Measurements from ENCODE around the gene TTC39A.

The TTC39A gene

DNA sequence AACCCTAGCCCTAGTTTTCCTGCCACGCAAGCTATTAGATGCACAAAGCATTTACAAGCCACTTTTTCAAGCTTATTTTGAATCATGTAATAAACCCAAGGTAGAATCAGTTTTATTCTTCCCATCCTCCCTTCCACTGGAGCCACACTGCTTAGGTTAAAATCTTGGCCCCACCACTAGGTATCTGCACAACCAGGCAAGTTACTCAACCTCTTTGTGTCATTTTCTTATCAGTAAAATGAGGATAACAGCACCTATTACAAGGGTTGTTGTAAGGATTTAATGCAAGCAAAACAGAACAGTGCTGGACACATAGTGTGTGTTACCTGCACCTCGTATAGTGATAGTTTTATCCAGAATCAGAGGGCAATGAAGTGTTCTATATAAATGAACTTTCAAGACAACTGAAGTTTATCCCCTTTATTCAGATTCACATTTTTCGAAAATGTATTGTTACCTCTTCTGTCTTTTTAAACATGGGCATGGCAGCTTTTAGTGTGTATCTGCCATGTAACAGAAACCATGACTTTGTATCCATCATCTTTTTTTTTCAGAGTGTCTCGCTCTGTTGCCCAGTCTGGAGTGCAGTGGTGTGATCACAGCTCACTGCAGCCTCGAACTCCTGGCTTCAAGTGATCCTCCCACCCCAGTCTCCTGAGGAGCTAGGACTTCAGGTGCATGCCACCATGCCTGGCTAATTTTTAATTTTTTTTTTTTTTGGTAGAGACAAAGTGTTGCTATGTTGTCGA is 17.2 kb upstream of the TTC39A start:
- TF ChIP-seq, protein P1, sequence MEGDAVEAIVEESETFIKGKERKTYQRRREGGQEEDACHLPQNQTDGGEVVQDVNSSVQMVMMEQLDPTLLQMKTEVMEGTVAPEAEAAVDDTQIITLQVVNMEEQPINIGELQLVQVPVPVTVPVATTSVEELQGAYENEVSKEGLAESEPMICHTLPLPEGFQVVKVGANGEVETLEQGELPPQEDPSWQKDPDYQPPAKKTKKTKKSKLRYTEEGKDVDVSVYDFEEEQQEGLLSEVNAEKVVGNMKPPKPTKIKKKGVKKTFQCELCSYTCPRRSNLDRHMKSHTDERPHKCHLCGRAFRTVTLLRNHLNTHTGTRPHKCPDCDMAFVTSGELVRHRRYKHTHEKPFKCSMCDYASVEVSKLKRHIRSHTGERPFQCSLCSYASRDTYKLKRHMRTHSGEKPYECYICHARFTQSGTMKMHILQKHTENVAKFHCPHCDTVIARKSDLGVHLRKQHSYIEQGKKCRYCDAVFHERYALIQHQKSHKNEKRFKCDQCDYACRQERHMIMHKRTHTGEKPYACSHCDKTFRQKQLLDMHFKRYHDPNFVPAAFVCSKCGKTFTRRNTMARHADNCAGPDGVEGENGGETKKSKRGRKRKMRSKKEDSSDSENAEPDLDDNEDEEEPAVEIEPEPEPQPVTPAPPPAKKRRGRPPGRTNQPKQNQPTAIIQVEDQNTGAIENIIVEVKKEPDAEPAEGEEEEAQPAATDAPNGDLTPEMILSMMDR (IDR thresholded peaks at IDR 0.05; ENCODE audit: low read depth, low read length), result no peak
- H3K27me3 ChIP-seq, result no peaks in the 10 kb centered on the region
- no peaks in the 10 kb centered on the region for H3K9me3 ChIP-seq
- no peaks in the 10 kb centered on the region for H3K4me1 ChIP-seq
- H3K36me3 ChIP-seq, result no peaks in the 10 kb centered on the region
- DNase-seq, result no peak
- H3K4me3 ChIP-seq (ENCODE audit: low read depth, low read length), result no peak overlapping the region

DNA sequence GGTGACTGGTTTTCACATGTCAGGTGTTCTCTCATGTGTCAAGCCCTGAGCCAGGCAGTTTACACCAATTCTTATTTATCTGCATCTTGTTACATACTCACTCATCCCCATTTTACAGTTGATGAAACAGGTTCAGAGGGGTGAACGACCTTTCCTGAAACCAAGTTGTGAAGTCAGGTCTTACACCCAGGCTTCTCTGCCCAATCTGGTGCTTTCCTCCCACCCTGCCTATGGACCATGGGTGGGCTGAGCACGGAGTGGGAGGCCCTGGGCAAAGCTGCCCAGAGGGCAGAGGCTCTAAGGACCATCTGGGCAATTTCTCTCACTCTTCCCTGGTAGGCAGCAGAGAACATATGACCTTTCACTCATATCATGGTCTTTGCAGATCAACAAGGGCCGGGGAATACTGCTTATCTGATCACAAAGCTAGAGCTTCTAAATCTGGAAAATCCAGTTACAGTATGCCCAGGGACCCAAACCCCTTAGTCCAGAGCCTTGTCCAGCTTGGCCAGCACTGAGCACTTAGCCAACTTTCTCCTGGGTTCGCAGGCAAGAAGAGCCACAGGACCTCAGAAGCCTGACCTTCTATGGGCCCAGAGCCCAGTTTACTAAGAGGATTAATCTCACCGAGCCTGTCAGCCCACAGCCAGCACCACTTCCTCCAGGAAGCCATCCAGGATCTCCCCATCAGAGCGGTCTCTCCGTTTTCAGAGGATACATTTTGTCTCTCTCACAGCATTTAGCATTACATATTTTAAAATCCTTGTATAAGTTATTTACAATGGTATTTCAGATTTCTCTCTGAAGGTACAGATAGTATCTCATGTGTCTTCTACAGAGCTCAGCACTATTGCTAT is 16.0 kb upstream of the TTC39A start:
- no peaks in the 10 kb centered on the region for H3K9me3 ChIP-seq
- H3K4me3 ChIP-seq (ENCODE audit: low read depth, low read length), result no peak overlapping the region
- H3K4me1 ChIP-seq, result no peaks in the 10 kb centered on the region
- no peak for DNase-seq
- TF ChIP-seq, protein P1 (IDR thresholded peaks at IDR 0.05; ENCODE audit: low read depth, low read length), result no peak
- H3K27me3 ChIP-seq, result no peaks in the 10 kb centered on the region
- no peaks in the 10 kb centered on the region for H3K36me3 ChIP-seq

DNA sequence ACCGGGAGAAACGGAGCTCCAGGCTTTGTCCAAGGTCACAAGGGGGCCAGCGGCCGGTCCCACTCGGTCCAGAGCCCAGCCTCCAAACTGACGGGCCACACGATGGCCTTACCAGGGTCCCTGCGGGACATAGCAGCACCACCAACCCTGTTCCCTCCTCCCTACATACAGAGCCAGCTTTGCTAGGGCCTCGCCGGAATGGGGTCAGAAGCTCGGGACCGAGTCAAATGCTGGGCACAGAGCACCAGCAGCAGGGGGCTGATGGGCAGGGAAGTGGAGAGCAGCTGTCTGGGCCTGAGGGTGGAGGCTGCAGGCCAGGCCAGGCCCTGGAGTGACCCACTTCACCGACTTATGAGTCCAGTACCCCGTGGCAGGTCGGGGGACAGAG is 14.9 kb upstream of the TTC39A start:
- DNase-seq, result no peak
- no peaks in the 10 kb centered on the region for H3K4me1 ChIP-seq
- H3K9me3 ChIP-seq, result no peaks in the 10 kb centered on the region
- TF ChIP-seq, protein P1 (IDR thresholded peaks at IDR 0.05; ENCODE audit: low read depth, low read length), result no peak
- no peaks in the 10 kb centered on the region for H3K36me3 ChIP-seq
- H3K27me3 ChIP-seq, result no peaks in the 10 kb centered on the region
- H3K4me3 ChIP-seq (ENCODE audit: low read depth, low read length), result no peak overlapping the region

DNA sequence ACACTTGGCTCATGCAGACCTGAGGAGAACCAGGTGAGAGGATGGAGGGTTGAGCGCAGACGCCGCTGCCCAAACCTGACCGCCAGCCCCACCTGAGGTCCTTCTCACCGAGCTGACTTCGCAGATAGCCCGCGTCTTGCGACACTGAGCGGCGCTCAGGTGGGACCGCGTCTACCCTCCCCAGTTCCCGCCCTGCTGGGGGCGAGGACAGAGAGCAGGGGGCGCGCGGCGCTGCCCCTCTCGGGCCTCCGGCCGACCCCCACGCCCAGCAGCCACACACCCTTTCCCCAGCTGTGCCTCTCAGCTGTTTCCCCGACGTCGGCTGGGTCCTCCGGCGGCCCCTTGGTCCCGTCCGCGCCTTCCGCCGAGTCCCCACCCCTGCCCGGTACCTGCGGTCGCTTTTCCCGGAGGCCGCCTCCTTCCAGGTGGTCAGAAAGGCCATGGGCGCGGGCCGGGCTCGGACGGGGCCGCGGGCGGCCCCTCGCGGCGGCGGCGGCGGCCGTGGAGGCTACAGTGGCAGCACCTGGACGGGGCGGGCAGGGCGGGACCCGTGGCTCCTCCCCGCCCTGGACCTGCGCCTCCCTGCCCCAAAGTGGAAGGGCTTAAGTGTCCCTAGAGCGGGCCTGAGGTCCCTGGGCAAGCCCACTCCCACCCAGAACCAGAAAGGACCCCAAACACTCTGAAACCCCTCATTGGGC is 14.4 kb upstream of the TTC39A start:
- no peak overlapping the region for H3K4me3 ChIP-seq (ENCODE audit: low read depth, low read length)
- TF ChIP-seq, protein P1 (IDR thresholded peaks at IDR 0.05; ENCODE audit: low read depth, low read length), result no peak
- DNase-seq, result no peak
- no peaks in the 10 kb centered on the region for H3K36me3 ChIP-seq
- H3K9me3 ChIP-seq, result no peaks in the 10 kb centered on the region
- no peaks in the 10 kb centered on the region for H3K4me1 ChIP-seq
- H3K27me3 ChIP-seq, result no peaks in the 10 kb centered on the region

DNA sequence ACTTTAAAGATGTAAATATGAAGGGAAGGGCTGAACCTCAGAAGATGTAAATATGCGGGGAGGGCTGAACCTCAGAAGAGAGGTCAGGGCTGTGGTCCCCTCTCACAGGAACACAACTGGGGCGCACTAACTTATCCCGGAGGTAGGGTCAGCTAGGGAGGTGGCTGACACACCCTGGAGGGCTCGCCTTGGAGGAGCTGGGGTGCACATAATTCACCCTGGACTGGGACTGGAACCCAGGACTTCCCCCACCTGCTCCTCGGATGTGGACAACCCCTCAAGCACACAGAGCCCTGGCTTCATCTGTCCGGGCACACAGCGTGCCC is 13.9 kb upstream of the TTC39A start:
- TF ChIP-seq, protein P1 (IDR thresholded peaks at IDR 0.05; ENCODE audit: low read depth, low read length), result no peak
- no peaks in the 10 kb centered on the region for H3K36me3 ChIP-seq
- no peak for DNase-seq
- H3K4me1 ChIP-seq, result no peaks in the 10 kb centered on the region
- no peaks in the 10 kb centered on the region for H3K27me3 ChIP-seq
- no peak overlapping the region for H3K4me3 ChIP-seq (ENCODE audit: low read depth, low read length)
- no peaks in the 10 kb centered on the region for H3K9me3 ChIP-seq

Data from BE2C (cell line).